ENCODE results near the gene ZBED4. TPM values are rescaled to one million over a fixed set of nuclear protein-coding genes. Genes with fewer than 3 reads are reported as not detected.
"Not testable (repeated sequence)": the region's sequence is repeated elsewhere in the genome, so short reads cannot be mapped to it uniquely, and the experiment has no call there.

The ZBED4 gene
- polyA plus RNA-seq, 3 donors: 16.3 to 18.7 (median 17.9) TPM

DNA sequence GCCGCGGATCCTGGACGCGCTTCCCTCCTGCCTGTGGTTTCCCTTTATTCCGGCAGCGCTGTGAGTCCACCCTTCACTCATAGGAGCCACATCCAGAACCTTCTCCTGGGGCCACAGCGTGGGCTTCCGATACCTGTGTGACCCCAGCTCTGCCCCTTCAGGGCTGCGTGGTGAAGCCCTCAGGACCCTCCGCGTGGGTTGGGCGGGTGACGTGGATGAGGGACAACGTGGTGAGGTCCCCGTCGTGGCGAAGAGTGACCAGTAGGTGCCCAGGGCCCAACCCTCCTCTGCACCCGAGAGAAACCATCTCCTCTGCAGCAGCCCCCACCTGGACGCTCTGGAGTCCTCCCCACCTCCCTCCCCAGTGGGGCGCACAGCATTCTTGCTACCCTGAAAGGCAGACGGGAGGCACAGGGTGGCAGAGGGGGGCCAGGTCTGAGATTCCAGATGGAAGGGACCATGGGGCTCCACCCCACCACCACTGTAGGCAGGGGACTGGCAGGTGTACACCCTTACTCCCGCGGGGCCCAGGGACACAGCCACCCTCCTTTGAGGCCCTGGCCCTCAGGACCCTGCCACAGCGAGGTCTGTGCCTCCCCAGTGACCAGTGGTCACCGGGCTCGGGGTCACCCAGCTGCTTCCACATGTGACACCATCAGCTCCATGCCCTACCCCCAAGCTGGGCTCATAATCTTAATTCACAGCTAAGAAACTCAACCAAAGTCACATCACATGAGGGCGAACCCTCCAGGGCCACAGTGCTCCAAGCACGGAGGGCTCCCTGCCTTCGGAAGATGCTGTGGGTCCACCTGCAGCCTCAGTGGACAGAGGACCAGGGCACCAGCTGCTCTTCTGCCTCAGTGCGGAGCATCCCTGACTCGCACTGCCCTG is 3.4 kb upstream of the ZBED4 start:
- no peak for DNase-seq

DNA sequence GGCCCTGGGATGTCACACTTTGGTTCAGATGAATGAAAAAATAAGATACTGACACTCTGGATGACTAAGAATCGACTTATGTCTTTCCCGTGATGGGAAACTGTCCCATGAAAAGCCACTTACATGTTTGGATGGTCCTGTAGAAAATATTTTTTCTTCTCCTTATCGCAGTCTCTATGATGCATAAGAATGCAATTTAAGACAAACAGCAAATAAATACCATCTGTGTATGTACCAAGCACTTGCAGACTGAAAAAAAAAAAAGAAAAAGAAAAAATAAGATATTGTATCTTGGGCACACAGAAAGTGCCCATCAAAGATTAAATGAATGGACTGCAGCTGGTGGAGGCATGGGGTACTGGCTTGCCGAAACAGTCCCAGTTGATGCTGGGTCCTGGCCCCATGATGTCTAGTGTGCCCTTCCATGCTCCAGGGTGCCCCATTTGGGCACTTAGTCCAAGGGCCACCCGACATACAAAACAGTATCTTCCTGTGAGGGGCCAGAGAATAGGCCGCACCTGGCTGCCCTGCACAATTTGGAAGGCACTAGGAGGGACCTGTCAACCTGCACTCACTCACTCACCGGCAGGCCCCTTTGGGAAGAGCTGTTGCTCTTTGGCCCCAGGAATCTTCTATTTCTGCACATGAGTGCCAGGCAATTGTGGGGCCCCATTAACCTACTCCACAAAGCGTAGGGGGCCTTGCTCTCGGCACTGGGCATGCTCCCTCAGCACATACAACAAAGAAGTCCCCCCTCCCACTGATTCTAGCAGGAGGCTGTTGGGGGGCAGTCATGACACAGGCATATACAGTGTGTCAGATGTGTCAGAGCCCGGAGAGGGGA is 2.5 kb upstream of the ZBED4 start:
- DNase-seq: no peak

GRCh38 chr22:49852568-49852897 is 1.1 kb upstream of the ZBED4 start:
- DNase-seq: not testable (repeated sequence)

GRCh38 chr22:49853981-49854831 is 562 bp downstream of the ZBED4 start:
- no peak for DNase-seq

DNA sequence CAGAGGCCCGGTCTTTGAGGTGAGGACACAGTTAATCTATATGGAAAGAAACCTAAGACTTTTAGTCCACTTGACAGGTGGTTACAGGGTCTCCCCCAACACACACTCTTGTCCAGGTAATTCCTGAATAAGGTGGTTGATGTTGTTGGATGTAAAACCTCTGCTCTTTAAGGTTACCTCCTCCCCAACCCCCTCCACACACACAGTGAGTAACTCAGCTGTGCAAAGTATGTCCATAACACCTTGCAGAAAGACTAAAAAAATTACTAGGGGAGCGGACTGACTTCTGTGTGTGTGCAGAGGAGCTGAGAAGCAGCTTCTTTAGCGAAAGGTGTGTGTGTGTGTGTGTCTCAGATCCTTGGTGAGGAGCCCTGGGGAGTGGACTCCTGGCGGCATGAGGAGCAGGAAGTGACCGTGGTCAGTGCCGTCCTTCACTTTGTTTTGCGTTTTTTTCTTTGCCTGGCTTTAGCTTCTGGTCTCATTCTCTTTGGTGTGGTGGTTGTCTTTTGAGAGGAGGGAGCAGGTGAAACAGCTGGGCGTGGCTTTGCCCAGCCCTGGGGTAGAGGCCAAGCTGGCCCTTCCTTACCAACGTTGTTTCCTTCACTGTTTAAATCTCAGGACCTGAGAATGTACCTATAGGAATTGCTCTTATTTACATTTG is 1.7 kb downstream of the ZBED4 start:
- DNase-seq: no peak

DNA sequence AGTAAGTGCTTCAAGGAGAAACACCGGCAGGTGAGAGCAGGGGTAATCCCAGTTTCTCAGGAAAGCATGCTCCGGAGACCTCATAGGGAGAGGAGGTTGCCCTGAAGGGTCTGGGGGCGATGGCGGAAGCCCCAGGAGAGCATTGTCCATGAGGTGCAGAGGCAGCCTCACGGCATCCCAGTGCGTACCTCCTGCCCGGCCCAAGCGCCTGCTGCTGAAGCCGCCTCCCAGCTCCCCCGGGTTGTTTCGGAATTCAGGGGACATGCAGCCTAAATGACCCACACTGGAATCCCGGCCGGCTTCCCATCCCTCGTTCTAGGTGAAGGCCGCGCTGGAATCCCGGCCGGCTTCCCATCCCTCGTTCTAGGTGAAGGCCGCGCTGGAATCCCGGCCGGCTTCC is 2.7 kb downstream of the ZBED4 start:
- no peak for DNase-seq

DNA sequence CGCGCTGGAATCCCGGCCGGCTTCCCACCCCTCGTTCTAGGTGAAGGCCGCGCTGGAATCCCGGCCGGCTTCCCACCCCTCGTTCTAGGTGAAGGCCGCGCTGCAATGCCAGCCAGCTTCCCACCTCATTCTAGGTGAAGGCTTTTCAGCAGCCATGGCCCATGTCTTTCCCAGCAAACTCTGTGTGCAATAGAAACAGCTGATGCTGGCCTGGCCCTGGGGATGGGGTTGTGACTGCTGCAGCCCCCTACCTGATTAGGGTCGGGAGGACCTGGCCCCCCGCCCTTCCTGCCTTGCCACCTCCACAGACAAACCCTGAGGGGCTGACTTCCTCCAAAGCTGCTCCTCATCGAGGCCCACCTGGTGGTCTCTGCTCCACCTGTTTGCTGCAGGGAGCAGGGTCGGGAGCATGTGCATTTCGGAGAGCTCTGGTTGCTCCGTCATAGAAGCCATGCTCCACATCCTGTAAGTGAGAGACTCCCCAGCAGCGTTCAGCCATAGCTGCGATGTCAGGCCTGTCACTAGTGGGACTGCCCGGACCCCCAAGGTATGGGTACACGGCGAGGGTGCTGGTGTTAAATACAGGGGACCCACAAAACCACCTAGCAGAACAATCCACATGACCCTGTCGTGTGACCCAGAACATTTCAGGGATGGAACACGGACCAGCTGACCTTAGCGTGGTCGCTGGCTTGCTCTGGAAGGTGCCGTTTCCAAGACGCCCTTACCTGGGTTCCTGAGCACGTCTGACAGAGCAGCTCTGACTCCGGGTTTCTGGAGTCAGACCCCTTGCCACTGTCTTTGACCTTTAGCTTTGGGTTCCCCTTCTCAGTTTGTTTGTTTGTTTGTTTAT is 3.3 kb downstream of the ZBED4 start:
- DNase-seq: no peak

GRCh38 chr22:49858827-49859226 is 5.2 kb downstream of the ZBED4 start:
- DNase-seq: no peak

DNA sequence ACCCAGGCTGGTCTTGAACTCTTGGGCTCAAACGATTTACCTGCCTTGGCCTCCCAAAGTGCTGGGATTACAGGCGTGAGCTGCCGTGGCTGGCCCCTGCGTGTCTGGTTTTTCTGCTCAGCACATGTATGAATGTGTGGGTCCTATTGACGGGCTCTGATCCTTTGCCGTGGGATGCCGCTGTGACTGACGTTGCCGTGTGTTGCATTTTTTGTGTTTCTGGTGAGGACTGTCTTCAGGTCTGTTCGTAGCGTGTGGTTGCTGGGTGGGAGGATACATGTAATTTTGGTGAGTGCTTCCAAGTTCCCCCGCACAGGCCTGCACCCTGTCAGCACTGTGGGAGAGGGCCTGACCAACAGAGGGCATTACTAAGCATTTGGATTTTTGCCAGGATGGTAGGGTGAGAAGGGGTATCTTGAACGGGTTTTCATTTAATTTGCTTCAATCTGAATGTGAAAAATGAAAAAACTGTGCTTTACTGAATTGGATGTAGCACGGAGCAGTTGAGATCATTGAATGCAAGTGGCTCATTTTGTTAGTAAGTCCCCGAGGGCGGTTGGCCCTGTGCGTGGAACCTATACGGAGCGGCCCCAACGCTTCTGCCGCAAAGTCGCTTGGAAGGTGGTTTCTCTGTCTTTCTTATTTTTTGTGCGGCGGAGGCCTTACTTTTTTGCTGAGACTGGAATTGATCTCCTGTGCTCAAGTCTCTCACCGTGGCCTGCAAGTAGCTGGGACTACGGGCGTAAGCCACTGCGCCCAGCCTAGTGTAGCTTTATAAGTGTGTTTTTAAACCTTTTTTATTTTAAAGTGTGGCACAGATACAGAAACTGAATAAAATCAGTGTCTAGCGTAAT is 8.2 kb downstream of the ZBED4 start:
- DNase-seq: no peak

- DNase-seq: no peak
Observed at GRCh38 chr22:49862496-49862776, 8.8 kb downstream of the ZBED4 start.

GRCh38 chr22:49863931-49864330 is 10.3 kb downstream of the ZBED4 start:
- no peak for DNase-seq

GRCh38 chr22:49865156-49865555 is 11.5 kb downstream of the ZBED4 start:
- DNase-seq: no peak

DNA sequence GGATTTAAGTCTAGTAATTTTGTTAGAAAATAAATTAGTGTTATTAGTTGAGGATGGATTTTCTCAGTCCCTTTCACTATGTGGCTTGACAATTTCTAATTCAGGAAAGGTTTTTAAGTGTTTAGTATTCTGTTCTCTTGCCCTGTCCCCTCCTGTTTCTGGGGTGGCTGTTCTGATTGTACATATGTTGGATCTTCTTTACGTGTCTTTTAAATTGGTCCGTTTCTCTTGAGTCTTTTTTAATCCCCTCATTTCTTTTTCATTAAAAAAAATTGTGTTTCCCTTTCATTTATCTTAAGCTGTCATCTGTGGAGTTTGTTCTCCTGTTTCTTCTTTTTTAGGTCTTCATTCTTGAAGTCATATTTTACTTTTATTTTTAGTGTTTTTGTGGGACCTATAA is 12.5 kb downstream of the ZBED4 start:
- DNase-seq: no peak

- no peak for DNase-seq
Observed at GRCh38 chr22:49866646-49867045, 13.0 kb downstream of the ZBED4 start.

GRCh38 chr22:49867303-49868265 is 13.9 kb downstream of the ZBED4 start:
- no peak for DNase-seq

DNA sequence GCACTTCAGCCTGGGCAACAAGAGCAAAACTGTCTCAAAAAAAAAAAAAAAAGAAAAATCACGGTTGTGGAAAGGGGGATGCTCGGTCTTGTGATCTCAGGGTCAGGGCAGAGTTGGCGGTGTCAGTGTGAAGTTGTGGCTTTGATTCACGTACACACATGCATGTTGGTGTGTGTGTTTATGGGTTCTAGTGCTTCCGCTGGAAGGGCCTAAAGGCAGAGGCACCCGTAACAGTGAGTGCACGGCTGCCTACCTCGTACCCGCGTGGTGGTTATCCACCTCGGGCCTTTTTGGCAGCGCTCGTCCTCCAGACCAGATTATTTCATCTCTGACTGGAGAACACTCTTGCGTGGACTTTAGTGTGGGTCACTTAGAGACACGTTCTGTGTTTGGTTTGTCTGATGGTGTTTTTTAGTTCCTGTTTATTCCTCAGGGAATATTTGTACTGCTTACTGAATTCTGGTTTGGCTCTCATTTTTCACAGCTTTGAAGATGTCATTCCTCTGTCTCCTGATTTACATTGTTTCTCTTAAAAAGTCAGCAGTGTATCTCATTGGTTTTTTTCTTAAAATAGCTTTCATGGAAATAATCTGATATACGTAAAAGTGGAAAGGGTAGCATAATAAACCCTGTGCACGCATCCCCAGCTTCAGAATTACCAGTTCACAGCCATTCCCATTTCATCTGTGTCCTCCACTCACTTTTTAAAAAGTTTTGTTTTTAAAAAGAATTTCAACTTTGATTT is 15.6 kb downstream of the ZBED4 start:
- no peak for DNase-seq

DNA sequence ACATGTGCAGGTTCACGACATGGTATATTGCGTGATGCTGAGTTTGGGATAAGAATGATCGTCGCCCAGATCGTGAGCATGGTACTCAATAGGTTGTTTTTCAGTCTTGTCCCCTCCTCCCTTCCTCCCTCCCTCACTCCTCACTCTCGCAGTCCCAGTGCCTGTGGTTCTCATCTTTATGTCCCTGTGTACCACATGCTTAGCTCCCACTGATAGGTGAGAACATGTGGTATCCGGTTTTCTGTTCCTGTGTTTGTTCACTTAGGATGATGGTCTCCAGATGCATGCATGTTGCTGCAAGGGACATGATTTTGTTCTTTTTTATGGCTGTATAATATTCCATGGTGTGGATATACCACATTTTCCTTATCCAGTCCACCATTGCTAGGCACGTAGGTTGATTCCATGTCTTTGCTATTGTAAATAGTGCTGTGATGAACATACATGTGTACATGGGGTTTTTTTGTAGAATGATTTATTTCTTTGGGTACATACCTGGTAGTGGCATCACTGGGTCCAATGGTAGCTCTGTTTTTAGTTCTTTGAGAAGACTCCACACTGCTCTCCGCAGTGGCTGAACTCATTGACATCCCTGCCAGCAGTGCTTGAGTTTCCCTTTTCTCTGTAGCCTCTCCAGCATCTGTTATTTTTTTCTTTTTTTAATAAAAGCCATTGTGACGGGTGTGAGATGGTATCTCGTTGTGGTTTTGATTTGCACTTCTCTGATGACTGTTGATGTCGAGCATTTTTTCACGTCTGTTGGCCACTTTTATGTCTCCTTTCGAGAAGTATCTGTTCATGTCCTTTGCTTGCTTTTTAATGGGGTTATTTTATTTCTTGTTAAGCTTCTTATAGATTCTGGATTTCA is 16.4 kb downstream of the ZBED4 start:
- no peak for DNase-seq
